GM10248 (cell line): Measurements from ENCODE around the gene TOMM7.
"Not testable (repeated sequence)": the region's sequence is repeated elsewhere in the genome, so short reads cannot be mapped to it uniquely, and the experiment has no call there.

ENCODE experiments used
- CTCF ChIA-PET: fragments of 300-600 bp; sonication (Branson Sonifier 250); formaldehyde crosslinking; extraction: SDS; loops from one replicate; lab custom pipeline; 2021; ENCODE audit warnings: antibody characterized with exemption; lab: Yijun Ruan, JAX
- POLR2A ChIA-PET: fragments of 350-650 bp; sonication (Branson Sonifier 250); formaldehyde crosslinking; extraction: SDS; loops from one replicate; lab custom pipeline; 2020; ENCODE audit warnings: antibody characterized with exemption; lab: Yijun Ruan, JAX
- DNase-seq: peaks from one replicate; pipeline ENCODE4 v3.0.0; 2012; ENCODE audit errors: extremely low spot score
- CTCF ChIP-seq: IDR thresholded peaks from 2 replicates; pipeline ENCODE4 v1.5.1; 2012; ENCODE audit warnings: mild to moderate bottlenecking, low read depth; ENCODE audit errors: extremely low read depth, missing control alignments, control extremely low read depth

Gene TOMM7

GRCh38 chr7:22791204-22792158, 31.2 kb downstream of the TOMM7 start:
- CTCF ChIA-PET, result interaction anchor here (7.4 kb wide), 1 partner anchor 8 kb away, joined by 46 read pairs; no protein-coding TSS in a partner anchor
- no peak for DNase-seq
- TF ChIP-seq CTCF, result no peak
- POLR2A ChIA-PET, result no interaction called here

DNA sequence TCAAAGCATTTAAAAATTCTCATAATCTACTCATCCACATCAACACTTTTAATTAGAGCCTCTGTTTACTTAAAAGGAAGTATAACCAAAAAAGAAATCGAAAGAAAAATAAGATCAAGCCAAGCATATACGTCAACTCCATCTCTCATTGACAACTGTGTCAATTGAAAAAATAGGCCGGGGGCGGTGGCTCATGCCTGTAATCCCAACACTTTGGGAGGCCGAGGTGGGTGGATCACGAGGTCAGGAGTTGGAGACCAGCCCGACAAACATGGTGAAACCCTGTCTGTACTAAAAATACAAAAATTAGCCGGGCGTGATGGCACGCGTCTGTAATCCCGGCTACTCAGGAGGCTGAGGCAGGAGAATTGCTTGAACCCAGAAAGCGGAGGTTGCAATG, 32.0 kb downstream of the TOMM7 start:
- DNase-seq, POLR2A ChIA-PET: not testable (repeated sequence)
- CTCF ChIA-PET, result interaction anchor here (7.4 kb wide), 1 partner anchor 7 kb away, joined by 46 read pairs; no protein-coding TSS in a partner anchor

- no peak for DNase-seq
- POLR2A ChIA-PET, result no interaction called here
- CTCF ChIA-PET, result interaction anchor here (0.6 to 1.3 kb wide), 2 partner anchors 61 to 267 kb away, joined by 3 read pairs; partner anchors contain the start of gene IL6
- TF ChIP-seq CTCF, result no peak
Measured at GRCh38 chr7:22787951-22788350, 34.7 kb downstream of the TOMM7 start.

DNA sequence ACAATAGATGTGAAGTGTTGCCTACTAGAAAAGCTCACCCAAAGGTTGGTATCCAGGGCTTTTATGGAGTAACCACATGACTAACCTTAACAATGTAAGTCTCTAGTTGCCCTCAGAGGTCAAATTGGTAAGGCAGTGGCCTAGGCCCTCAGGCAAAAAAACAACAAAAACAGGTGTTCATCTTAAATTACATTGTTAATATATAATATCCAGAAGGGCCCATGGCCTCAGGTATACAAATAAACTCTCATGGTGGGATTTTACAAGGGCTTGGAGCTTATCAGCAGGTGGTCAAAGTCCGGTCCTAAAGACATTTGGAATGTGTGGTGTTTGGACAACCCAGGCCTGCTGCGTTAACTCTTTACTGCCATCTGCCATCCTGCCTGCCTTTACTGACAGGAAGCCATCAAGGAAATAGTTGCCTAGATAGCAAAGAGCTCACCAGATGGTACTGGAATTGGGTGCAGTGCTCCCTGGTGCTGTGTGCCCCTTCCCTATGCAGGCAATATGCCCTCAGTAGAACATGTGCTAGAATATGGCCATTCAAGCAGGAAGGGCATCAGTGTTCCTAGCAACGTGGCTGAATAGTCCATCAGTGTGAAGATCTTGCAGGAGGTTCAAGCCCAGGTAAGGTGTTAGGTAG, 36.2 kb downstream of the TOMM7 start:
- ChIA-PET POLR2A (no interaction called here), CTCF (interaction anchor here (1.1 to 5.8 kb wide), 4 partner anchors 9 to 268 kb away, joined by 3 to 92 read pairs (median 4); no protein-coding TSS in a partner anchor)
- DNase-seq, result no peak
- TF ChIP-seq CTCF, result no peak

DNA sequence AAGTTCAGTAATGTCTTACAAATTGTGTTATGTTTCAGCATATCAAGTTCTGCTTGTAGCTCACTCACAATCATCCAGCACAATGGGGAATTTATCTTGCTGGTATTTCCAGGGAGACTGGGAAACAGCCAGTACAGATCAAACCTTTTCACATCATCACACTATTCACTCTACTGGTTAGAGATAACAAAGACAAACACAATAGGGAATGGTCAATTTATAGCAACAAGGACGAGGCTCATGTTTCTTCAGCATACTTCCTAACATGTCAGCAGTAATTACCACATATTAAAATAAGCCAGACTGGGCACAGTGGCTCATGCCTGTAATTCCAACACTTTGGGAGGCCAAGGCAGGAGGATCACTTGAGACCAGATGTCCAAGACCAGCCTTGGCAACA, 38.3 kb downstream of the TOMM7 start:
- TF ChIP-seq CTCF, result no peak
- POLR2A ChIA-PET, result no interaction called here

DNA sequence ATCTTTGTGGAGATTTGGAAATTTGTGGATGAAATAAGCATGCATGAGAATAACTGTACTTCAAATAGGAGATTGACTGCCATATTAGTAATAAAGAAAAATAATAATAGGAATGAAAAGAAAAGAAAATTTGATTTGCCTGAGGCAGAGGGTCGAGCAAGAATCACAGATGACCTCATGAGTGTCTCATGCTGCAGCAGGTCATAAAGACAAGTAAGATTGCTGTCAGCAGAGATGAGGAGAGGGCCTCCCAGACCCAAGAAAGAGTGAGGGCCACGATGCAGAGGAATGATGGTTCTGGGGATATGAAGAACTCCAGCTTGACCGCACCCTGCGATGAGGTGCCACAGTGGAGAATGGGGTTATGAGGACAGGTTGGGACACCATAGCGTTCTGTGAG, 39.2 kb downstream of the TOMM7 start:
- no peak for DNase-seq
- TF ChIP-seq CTCF, result no peak
- ChIA-PET CTCF (interaction anchor here (1.1 to 5.8 kb wide), 17 partner anchors 9 to 276 kb away, joined by 3 to 92 read pairs (median 10); partner anchors contain the start of gene IL6), POLR2A (no interaction called here)

More for the DNA sequence above, 38.3 kb downstream of the TOMM7 start:
- no peak for DNase-seq
- CTCF ChIA-PET, result interaction anchor here (0.7 to 5.8 kb wide), 12 partner anchors 10 to 275 kb away, joined by 3 to 92 read pairs (median 12); no protein-coding TSS in a partner anchor
